Middle frontal gyrus (tissue), 1 donor: ENCODE results near the gene GPX1.
"Not testable (repeated sequence)": the region's sequence is repeated elsewhere in the genome, so short reads cannot be mapped to it uniquely, and the experiment has no call there.

Experiments used
- DNase-seq: peaks from one replicate; pipeline ENCODE4 v3.0.0-alpha.2; 2015; ENCODE audit warnings: low spot score; ENCODE audit errors: extremely low spot score

GPX1 gene

DNA sequence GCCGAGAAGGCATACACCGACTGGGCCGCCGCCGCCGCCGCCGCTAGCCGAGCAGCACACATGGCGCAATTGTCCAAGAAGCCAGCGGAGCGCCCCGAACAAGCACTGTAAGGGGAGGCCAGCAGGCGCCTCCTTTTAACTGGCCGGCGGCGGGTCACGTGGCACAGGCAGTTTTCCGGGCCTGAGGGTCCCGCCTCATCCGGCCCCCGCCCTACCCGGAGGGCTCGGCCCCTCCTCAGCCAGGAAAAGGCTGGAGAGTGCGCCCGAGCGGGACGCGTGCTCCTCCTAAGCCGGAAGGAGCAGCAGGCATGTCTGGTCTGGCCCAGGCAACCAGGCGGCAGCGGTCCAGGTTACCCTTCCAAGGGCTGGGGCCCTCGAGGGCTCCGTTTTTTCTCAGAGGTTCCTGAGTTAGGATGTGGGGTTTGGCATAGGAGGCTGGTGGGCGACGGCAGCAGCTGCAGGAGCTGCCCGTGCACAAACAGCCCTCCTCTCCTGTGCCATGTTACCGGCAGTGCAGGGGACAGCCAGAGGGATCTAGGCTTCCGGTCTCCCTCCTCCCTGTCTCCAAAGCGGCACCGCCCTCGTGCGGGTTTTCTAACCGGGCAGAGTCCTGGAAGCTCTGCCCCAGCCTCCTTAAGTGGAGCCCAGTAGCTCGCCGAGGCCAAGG is at the start of gene GPX1:
TSS of gene GPX1 (minus strand) at position 137 of the 667 bp plus-strand sequence. CDS start at position 62, 75 bp downstream.
- peak; percentile 81 for DNase-seq

DNA sequence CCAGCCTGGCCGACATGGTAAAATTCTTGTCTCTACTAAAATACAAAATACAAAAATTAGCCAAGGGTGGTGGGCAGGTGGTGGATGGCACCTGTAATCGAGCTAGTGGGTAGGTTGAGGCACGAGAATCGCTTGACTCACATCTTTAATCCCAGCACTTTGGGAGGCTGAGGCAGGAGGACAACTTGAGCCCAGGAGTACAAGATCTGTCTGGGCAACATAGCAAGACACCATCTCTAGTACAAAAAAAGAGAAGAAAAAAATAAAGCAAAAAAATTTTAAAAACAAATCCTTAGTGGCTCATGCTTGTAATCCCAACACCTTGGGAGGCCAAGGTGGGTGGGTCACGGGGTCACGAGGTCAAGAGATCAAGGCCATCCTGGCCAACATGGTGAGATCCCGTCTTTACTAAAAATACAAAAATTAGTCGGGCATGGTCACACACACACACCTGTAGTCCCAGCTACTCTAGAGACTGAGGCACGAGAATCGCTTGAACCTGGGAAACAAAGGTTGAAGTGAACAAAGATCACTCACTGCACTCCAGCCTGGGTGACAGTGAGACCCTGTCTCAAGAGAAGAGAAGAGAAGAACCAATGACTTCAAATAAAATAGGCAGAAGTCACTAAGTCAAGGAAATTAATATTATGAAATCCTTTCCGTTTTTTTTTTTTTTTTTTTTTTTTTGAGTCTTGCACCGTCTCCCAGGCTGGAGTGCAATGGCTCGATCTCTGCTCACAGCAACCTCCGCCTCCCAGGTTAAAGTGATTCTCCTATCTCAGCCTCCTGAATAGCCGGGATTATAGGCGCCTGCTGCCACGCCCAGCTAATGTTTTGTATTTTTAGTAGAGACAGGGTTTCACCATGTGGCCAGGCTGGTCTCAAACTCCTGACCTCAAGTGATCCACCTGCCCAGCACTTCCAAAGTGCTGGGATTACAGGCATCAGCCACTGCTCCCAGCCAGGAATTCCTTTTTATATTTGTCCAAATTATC is 48.7 kb upstream of the GPX1 start:
- no peak for DNase-seq

DNA sequence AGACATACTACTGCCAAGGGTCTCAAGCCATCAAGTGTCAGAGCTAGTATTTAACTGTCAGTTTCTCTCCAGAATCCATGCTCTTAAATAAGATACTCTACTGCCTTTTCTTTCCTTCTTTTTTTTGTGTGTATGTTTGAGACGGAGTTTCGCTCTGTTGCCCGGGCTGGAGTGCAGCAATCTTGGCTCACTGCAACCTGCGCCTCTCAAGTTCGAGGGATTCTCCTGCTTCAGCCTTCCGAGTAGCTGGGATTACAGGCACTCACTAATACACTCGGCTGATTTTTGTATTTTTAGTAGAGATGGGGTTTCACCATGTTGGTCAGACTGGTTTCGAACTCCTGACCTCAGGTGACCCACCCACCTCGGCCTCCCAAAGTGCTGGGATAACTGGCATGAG is 47.4 kb upstream of the GPX1 start:
- not testable (repeated sequence) for DNase-seq

DNA sequence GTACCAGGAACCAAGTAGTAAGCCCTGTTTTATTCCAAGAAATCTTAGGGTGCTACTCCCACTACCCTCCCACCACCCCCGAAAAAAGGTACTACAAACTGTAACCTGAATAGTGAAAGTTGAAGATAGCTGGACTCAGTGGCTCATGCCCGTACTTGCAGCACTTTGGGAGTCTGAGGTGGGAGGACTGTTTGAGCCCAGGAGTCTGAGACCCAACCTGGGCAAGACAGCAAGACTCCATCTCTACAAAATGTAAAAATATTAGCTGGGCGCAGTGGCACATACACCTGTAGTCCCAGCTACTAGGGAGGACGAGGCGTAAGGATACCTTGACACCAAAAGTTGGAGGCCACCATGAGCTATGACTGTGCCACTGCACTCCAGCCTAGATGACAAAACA is 45.7 kb upstream of the GPX1 start:
- DNase-seq: no peak

DNA sequence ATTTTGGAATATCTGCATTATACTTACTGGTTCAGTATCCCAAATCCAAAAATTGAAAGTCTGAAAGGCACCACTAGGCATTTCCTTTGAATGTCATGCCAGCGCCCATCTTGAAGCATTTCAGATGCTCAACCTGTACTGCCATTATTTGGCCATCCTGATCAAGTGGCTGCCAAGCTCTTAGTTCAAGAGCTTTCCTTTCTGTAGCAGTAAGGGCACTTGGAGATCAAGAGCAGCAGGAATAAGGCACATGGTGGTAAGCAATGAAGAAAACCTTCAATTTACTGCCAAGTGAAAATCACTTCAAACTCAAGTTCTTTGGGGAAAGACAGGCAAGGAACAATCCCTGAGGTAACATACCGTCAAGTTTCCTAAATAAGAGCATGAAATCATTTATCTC is 43.6 kb upstream of the GPX1 start:
- no peak for DNase-seq

DNA sequence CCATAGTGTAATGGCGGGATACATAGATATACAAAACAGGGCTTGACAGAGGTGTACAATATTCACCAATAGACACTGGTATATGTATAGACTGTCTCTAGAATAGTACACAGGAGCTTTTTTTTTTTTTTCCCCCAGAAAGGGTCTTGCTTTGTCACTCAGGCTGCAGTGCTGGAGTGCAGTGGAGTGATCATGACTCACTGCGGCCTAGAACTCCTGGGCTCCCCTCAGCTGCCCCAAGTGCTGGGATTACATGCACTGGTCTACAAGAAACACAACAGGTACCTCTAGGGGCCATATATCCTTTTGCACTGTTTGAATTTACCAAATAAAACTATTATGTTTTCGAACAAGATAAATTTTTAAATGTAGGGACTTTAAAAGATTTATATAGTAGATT is 41.3 kb upstream of the GPX1 start:
- DNase-seq: no peak

DNA sequence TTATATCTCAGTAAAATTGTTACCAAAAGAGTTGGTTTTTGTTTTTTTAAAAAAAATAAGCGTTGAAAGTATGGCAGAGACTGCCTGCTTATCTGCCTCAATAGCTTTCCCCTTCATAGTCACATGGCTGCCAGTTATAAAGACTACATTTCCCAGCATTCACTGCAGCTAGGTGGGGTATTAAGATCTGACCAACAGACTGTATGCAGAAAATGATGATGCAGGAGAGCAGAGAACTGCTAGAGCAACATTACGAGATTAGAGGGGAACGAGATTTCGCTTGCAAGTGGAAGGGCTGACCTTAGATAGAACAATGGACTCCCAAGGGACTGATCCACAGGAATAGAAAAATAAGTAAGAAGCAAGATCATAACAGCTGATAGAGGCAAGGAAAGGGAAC is 39.3 kb upstream of the GPX1 start:
- peak; percentile 39 for DNase-seq

DNA sequence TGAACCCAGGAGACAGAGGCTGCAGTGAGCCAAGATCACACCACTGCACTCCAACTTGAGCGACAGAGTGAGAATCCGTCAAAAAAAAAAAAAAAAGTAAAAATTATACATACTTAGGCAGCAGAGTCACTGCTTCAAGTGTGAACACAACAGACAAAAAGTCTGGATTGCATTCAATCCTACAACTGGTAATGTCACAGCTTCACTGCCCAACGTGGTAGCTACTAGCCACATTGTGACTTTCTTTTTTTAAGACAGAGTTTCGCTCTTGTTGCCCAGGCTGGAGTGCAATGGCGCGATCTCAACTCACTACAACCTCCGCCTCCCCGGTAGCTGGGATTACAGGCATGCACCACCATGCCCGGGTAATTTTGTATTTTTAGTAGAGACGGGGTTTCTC is 33.2 kb upstream of the GPX1 start:
- not testable (repeated sequence) for DNase-seq

DNA sequence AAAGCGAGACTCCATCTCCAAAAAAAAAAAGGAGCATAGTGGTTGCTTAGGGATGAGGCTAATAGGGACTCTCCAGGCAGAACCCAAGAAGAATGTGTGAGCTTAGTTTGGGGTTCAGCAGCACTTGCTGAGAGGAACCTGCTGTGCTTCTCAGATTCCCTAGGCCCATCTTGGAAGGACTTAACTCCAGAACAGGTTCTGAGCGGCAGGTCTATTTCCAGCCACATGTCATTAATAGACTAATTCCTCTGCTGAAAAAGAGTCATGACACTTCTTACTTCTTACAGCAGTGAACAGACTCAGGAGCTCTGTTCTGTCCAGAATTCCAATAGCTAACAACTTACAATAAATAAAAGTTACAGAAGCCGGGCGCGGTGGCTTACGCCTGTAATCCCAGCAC is 31.1 kb upstream of the GPX1 start:
- no peak for DNase-seq

DNA sequence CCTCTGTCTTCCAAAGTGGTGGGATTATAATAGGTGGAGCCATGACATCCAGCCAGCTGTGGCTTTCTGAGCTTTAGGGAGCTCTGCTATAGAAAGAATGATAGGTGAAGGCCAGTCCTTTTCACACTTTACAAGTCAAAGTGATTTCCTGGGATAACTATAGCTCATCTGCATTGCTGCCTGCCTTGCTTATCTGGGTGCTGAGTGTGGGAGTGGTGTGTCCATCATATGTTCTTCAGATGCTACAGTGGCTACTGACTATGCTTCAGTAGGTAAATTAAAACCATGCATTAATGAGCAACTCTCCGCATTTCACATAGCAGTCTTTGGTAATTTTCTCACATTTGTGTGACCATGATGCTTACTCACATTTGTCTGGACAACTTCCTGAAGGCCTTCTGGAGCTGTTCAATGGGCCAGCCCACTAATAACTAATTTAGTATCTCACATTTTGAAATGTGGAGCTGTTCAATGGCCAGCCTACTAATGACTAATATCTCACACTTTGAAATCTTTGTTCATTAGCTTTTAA is 30.2 kb upstream of the GPX1 start:
- DNase-seq: no peak

DNA sequence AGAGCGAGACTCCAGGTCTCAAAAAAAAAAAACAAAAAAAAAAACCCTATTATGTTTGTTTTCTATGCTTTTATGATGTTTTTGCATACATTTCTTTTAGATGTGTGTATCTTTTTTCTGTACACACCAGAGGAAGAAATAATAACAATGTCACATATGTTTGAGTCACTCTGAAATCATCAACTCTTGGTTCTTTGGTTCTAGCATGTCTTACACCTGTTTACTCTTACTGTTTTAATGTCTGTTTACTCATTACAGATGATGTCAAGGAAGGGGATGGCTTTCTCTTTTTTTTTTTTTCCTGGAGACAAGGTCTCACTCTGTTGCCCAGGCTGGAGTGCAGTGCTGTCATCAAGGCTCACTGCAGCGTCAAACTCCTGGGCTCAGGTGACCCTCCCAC is 29.6 kb upstream of the GPX1 start:
- no peak for DNase-seq

DNA sequence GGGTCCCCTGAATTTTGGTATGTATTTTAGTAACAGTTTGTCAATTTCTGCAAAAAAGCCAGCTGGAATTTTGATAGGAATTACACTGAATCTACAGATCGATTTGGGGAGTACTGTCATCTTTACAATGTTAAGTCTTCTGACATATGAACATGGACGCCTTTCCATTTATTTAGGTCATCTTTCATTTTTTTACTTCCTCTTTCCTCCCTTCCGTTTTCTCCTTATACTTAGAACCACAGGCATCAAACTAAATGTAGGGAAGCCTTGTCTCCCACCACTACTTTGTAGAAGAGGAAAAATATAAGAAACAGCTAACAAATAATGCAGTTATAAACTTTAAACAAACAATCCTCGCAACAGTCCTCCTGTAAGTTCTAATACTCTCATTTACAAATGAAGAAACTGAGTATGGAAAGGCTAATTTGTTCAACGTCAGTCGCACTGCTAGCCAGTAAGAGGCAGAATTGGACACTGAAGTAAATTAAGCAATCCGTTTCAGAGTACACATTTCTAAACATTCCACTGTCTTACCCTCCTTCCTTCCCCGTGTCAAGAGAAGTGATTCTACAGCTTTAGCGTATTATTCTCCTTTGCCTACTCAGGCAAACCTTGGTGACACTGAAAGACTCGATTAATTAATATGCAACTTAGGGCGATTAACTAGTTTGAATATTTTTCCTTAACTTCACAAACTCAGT is 28.1 kb upstream of the GPX1 start:
- no peak for DNase-seq

DNA sequence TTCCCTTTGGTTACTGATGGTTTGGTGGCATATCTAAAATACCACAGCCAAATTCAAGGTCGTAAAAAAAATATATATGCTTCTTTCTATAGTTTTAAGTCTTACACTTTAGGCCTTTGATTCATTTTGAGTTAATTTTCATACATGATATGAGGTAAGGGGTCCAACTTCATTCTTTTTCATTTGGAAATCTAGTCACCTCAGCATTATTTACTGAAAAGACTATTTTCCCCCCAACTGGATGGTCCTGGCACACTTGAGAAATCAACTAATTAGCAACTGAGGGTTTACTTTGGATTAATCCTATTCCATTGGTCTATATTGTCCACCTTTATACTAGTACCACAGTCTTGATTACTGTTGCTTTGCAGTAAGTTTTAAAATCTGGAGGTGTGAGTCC is 27.5 kb upstream of the GPX1 start:
- no peak for DNase-seq

DNA sequence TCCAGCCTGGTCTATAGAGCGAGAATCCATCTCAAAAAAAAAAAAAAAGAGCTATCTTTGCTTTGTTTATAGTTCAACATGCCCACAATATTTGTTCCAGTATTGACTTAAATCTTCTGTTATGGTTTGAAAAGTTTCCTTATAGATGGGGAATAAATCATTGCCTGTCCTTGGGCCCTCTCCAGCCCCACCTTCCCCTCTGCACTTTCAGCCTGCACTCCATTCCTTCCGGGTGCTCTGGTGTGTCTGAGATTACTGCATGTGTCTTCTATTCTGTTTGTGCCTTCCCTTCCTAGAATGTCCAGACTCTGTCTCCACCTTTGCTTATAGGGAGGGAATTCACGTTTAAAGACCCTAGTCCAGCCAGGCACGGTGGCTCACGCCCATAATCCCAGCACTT is 25.2 kb upstream of the GPX1 start:
- no peak for DNase-seq

DNA sequence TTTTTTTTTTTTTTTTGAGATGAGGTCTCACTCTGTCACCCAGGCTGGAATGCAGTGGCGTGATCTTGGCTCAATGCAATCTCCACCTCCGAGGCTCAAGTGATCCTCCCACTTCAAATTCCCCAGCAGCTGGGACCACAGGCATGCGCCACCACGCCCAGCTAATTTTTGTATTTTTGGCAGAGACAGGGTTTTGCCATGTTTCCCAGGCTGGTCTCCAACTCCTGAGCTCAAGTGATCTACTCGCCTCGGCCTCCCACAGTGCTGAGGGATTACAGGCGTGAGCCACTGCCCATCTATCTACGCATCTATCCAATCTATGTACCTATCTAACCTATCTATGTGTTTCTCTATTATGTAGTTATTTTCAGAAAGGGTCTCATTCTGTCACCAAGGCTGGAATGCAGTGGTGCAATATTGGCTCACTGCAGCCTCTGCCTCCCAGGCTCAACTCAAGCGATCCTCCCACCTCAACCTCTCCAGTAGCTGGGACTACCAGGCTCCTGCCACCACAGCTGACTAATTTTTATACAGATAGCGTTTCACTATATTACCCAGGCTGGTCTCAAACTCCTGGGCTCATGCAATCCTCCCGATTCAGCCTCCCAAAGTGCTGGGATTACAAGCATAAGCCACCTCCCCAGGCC is 20.2 kb upstream of the GPX1 start:
- no peak for DNase-seq

DNA sequence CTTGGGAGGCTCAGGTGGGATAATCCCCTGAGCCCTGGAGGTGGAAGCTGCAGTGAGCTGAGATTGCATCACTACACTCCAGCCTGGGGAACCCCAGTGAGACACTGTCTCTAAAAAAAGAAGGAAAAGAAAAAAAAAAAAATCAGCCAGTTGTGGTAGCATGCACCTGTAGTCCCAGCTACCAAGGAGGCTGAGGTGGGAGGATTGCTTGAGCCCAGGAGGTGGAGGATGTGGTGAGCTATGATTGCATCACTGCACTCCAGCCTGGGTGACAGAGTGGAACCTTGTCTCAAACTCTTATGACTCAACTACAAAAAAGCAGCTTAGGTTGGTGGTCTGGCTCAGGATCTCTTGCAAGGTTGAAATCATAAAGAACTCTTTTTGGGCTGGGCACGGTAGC is 19.3 kb upstream of the GPX1 start:
- DNase-seq: no peak

DNA sequence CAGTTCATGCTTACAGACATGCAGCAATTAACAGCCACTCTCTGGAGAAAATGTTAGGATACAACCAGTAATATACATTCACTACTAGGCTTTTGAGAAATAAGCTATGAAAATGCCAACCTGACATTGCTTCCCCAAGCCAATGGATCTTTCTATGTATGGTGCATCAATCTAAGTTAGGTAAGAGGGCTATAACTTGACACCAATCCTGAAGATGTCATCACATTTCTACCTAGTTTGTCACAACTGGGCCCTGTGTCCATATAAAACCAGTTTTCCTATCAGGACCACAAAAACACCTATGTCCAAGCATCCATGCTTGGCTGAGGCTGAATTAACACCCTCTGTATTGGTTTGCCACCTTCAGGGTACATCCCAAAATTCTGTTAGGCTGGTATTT is 13.8 kb upstream of the GPX1 start:
- no peak for DNase-seq

DNA sequence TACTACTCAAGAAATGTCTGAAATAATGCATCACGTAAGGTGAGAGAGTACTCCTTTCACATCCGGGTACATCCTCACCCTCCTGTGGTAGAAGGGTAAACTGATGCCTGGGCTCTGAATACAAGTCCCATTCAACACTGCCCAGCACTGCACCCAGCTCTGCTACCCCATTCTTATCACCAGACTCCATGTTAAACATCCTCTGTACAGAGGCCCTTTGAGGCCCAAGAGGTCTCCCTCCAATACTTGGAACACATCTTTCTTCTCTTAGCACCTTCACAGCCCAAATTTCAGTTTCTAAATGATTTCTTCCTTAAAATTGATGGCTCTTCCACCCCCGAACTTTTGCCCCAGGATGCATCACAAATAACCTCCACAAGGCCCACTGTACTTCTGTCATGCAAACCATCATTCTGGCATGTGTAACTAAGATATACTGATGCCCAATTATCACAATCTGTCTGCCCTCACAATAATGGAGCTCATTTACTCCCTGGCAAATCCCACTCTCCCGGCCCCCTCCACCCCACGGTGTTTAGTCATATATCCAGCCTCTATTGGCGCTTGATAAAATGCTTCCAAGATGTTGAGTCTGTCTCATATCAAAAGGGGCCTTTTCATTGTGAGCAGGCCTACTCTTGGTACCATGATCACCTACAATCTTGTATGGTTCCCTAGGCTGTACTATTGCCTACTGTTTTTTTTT is 12.6 kb upstream of the GPX1 start:
- DNase-seq: no peak

DNA sequence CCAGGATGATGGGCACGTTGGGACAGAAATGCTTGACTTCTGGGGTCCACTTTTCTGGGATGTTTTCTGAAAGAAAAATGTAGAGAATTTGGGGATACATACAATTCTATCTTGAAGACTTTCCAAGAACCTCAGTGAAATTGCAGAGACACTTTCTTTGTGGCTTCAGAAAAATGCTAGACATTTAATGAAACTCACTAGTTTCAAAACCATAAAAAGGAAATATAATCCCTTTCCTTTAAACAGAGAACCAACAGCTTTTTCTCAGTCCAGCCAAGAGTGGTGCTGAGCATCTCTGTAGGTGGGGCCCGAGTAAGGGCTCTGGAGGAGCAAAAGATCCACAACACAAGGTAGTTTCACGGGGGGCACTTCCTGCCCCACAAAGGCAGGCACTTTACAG is 4.4 kb upstream of the GPX1 start:
- DNase-seq: no peak

DNA sequence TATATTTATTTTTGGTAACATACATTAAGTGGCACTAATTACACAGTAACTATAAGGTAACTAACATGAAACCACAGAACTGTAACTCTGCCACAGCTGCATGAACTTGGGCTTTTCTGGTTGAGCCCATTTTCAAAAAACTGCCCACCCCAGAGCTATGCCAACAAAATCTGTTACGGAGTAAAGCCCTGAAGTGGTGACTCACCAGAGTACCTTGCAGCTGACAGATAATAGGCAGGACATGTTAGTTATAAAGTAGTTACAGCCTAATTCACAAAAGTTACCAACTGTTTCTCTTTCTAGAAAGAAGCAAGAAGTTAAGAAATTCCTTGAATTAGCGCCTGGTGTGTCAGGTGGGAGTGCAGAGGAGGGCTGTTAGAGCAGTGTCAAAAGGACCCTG is 1.5 kb upstream of the GPX1 start:
- DNase-seq: no peak

DNA sequence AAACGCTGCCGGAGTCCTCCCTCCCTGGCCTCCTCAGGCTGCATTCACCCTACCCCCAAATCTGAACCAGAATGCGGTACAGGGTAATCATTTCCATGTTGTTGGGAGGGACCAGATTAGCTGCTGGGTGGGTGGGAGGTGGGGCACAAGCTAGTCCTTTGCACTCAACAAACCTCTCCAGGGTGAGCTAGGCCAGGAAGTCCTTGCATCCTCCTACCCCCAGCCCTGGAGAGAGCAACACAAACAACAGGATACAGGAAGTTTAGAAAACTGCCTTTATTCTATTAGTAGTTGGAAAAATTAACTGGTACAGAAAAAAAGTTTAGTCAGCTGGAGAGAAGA is 702 bp upstream of the GPX1 start:
- no peak for DNase-seq
